ENCODE measurements around the gene ARV1.
"Not testable (repeated sequence)": the region's sequence is repeated elsewhere in the genome, so short reads cannot be mapped to it uniquely, and the experiment has no call there.

Gene ARV1

DNA sequence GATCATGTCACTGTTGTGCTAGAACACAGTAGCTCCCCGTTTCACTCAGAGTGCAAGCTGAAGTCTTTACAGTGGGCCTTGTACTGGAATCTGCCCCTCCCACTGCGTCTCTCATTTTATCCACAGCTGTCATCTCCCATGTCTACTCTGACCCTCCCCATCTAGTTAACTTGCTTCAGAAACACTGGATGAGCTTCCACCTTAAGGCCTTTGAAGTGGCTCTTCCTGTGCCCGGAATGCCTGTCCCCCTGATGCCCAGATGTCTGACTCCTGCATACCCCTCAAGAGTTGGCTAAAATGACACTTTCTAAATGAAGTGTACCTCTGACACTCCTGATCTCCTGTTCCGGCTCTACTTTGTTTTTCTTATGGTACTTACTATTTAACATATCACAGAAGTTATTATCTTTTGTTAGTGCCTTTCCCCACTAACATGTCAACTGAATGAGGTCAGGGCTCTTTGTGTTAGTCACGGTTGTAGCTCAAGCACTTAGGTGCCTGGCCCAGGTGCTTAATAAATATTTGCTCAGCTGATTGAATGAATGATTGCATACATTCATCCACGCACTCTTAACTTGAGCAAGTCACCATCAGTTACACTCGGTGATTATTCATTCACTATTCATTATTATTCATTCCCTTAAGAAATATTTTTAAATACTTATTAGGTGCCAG lies 13.3 kb downstream of the ARV1 start:
- H3K27ac ChIP-seq (ENCODE audit: low read depth, low read length), result no peak overlapping the region
- peaks cover 9% of the 10 kb centered on the region for H3K27me3 ChIP-seq (ENCODE audit: insufficient read depth, low read length)
- H3K4me1 ChIP-seq (ENCODE audit: insufficient read depth, low read length), result no peaks in the 10 kb centered on the region
- WGBS, result 73% methylated on average over 7 of the region's 7 CpGs
- H3K4me3 ChIP-seq (ENCODE audit: low read length), result no peak overlapping the region
- no peaks in the 10 kb centered on the region for H3K9me3 ChIP-seq (ENCODE audit: insufficient read depth, low read depth, low read length)
- peaks cover 32% of the 10 kb centered on the region for H3K36me3 ChIP-seq (ENCODE audit: insufficient read depth, low read length)
- H3K9ac ChIP-seq (ENCODE audit: low read depth, low read length), result no peak overlapping the region

- Histone ChIP-seq H3K9me3 (ENCODE audit: insufficient read depth, low read depth, low read length) (no peaks in the 10 kb centered on the region), H3K9ac (ENCODE audit: low read depth, low read length) (no peak overlapping the region), H3K4me3 (ENCODE audit: low read length) (no peak overlapping the region), H3K27ac (ENCODE audit: low read depth, low read length) (no peak overlapping the region), H3K27me3 (ENCODE audit: insufficient read depth, low read length) (no peaks in the 10 kb centered on the region), H3K36me3 (ENCODE audit: insufficient read depth, low read length) (peaks cover 52% of the 10 kb centered on the region), H3K4me1 (ENCODE audit: insufficient read depth, low read length) (no peaks in the 10 kb centered on the region)
- no CpG with 5 or more reads among the region's 1 CpG for WGBS
Measured at GRCh38 chr1:230994860-230995259, 16.0 kb downstream of the ARV1 start.

DNA sequence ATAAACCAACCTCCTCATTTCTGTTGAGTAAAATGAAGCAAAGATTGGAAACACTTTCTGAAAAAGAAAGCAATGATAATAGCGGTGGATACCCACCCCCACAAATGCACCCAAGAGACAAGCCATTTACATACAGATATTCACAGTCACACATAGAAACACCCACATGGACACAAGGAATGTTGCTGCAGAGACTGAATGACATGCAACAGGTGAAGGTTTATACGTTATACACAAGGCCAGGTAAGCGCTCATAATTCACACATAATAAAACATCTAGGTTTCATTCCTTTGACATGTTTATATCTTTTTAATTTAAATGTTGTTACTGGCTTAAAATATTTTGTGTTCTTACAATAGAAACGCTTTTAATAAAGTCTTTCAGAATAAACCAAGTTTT lies 21.3 kb downstream of the ARV1 start:
- WGBS, result 98% methylated on average over 3 of the region's 4 CpGs
- Histone ChIP-seq H3K36me3 (ENCODE audit: insufficient read depth, low read length) (peaks cover 51% of the 10 kb centered on the region), H3K4me3 (ENCODE audit: low read length) (no peak overlapping the region)

DNA sequence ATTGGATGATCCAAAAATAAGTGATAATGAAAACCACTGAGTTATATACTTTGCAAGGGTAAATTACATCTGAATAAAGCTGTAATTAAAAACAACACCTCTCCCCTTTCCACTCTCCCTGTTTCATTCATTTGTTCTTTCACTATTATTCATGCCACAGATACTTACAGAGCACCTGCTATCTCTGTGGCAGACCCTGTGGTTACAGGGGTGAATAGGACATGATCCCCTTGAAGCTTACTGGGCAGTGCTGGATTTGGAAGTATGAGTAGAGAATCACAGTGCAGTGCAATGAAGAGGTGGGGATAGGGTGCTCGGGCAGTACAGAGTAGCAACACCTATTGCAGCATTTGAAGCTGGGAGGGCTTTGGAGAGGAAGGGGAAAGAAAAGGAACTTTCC lies 21.7 kb downstream of the ARV1 start:
- no peak overlapping the region for H3K27ac ChIP-seq (ENCODE audit: low read depth, low read length)
- no peak overlapping the region for H3K9ac ChIP-seq (ENCODE audit: low read depth, low read length)
- peaks cover 51% of the 10 kb centered on the region for H3K36me3 ChIP-seq (ENCODE audit: insufficient read depth, low read length)
- 96% methylated on average over 1 of the region's 1 CpG for WGBS
- H3K4me3 ChIP-seq (ENCODE audit: low read length), result no peak overlapping the region
- no peaks in the 10 kb centered on the region for H3K27me3 ChIP-seq (ENCODE audit: insufficient read depth, low read length)
- H3K9me3 ChIP-seq (ENCODE audit: insufficient read depth, low read depth, low read length), result no peaks in the 10 kb centered on the region; the same call in 1 of the 2 replicates
- no peaks in the 10 kb centered on the region for H3K4me1 ChIP-seq (ENCODE audit: insufficient read depth, low read length)

More for the DNA sequence above, 21.3 kb downstream of the ARV1 start:
- no peak overlapping the region for H3K9ac ChIP-seq (ENCODE audit: low read depth, low read length)
- no peaks in the 10 kb centered on the region for H3K27me3 ChIP-seq (ENCODE audit: insufficient read depth, low read length)
- H3K4me1 ChIP-seq (ENCODE audit: insufficient read depth, low read length), result no peaks in the 10 kb centered on the region
- H3K27ac ChIP-seq (ENCODE audit: low read depth, low read length), result no peak overlapping the region
- no peaks in the 10 kb centered on the region; the same call in 1 of the 2 replicates for H3K9me3 ChIP-seq (ENCODE audit: insufficient read depth, low read depth, low read length)

DNA sequence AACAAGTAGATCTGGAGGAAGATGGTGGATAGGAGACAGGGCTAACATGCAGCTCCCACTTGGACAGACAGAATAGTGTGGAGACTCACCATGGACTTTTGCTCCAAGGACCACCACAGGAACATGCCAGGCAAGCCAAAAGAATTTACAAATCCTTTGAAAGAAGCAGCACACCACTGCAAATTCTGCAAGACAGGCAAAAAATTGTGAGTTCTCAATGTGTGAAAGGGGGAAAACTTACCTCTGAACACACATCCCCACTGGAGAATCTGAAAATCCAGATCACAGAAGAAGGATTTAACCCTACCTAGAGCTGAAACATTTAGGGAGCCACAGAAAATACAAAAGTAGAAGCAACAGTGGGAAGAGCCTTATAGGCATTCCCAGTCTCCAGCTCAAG lies 23.0 kb downstream of the ARV1 start:
- Histone ChIP-seq H3K36me3 (ENCODE audit: insufficient read depth, low read length) (peaks cover 43% of the 10 kb centered on the region), H3K9ac (ENCODE audit: low read depth, low read length) (no peak overlapping the region), H3K27me3 (ENCODE audit: insufficient read depth, low read length) (no peaks in the 10 kb centered on the region), H3K9me3 (ENCODE audit: insufficient read depth, low read depth, low read length) (peaks cover 2% of the 10 kb centered on the region; the same call in 1 of the 2 replicates), H3K27ac (ENCODE audit: low read depth, low read length) (no peak overlapping the region), H3K4me1 (ENCODE audit: insufficient read depth, low read length) (no peaks in the 10 kb centered on the region), H3K4me3 (ENCODE audit: low read length) (no peak overlapping the region)

- WGBS, result 79% methylated on average over 1 of the region's 1 CpG
- H3K36me3 ChIP-seq (ENCODE audit: insufficient read depth, low read length); H3K9me3 ChIP-seq (ENCODE audit: insufficient read depth, low read depth, low read length); H3K27ac ChIP-seq (ENCODE audit: low read depth, low read length); H3K9ac ChIP-seq (ENCODE audit: low read depth, low read length); H3K4me1 ChIP-seq (ENCODE audit: insufficient read depth, low read length); H3K4me3 ChIP-seq (ENCODE audit: low read length); H3K27me3 ChIP-seq (ENCODE audit: insufficient read depth, low read length): not testable (repeated sequence)
Measured at GRCh38 chr1:231007535-231007934, 28.6 kb downstream of the ARV1 start.

GRCh38 chr1:231011360-231011759 lies 32.5 kb downstream of the ARV1 start:
- H3K27ac ChIP-seq (ENCODE audit: low read depth, low read length), result no peak overlapping the region
- no peaks in the 10 kb centered on the region for H3K4me1 ChIP-seq (ENCODE audit: insufficient read depth, low read length)
- WGBS, result 94% methylated on average over 2 of the region's 2 CpGs
- no peak overlapping the region for H3K4me3 ChIP-seq (ENCODE audit: low read length)
- H3K36me3 ChIP-seq (ENCODE audit: insufficient read depth, low read length), result no peaks in the 10 kb centered on the region
- H3K27me3 ChIP-seq (ENCODE audit: insufficient read depth, low read length), result peaks cover 21% of the 10 kb centered on the region; the same call in 1 of the 2 replicates
- H3K9me3 ChIP-seq (ENCODE audit: insufficient read depth, low read depth, low read length), result peaks cover 7% of the 10 kb centered on the region; the same call in 1 of the 2 replicates
- H3K9ac ChIP-seq (ENCODE audit: low read depth, low read length), result no peak overlapping the region

DNA sequence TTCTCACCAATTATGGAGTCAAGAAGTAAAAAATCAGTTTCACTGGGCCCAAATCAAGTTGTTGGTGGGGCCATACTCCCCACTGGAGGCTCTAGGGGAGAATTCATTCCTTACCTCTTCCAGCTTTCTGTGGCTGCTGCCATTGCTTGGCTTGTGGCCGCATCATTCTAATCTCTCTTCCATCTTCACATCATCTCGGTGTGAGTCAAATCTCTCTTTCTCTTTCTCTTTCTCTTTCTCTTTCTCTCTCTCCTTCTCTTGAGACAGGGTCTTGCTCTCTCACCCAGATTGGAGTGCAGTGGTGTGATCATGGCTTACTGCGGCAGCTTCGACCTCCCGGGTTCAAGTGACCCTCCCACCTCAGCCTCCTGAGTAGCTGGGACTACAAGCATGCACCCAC lies 33.1 kb downstream of the ARV1 start:
- WGBS, result 75% methylated on average over 5 of the region's 5 CpGs
- Histone ChIP-seq H3K4me3 (ENCODE audit: low read length) (no peak overlapping the region), H3K36me3 (ENCODE audit: insufficient read depth, low read length) (no peaks in the 10 kb centered on the region), H3K27ac (ENCODE audit: low read depth, low read length) (no peak overlapping the region), H3K27me3 (ENCODE audit: insufficient read depth, low read length) (peaks cover 21% of the 10 kb centered on the region; the same call in 1 of the 2 replicates), H3K9me3 (ENCODE audit: insufficient read depth, low read depth, low read length) (peaks cover 5% of the 10 kb centered on the region; the same call in 1 of the 2 replicates), H3K4me1 (ENCODE audit: insufficient read depth, low read length) (no peaks in the 10 kb centered on the region), H3K9ac (ENCODE audit: low read depth, low read length) (no peak overlapping the region)

DNA sequence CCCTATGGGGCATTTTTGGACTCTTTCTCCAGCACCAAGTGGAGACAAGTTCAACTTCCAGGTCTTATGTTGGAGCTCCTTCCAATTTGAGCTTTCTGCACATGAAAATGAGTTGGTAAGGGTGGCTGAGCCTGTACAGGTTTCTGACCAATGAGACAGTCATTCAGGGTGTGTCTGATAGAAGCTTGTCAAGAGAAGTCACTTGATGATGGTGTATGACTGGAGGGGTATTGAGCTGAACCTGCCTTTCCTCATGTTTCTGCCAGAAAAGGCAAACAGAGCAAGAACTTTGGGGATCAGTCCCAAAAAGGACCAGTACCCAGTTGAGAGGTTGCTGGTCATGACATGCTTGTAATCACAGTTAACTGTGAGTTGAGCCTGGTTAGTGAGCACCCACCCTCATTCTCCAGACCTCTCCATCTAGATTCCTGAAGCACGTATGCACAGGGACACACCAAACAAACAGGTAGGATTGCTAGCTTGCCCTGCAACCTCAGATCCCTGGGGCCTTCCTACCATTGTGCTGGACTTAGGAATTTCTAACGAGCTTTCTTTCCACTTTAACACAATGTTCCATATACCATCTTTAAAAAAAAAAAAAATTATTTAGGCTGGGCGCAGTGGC lies 34.6 kb downstream of the ARV1 start:
- H3K27ac ChIP-seq (ENCODE audit: low read depth, low read length), result no peak overlapping the region
- H3K4me1 ChIP-seq (ENCODE audit: insufficient read depth, low read length), result no peaks in the 10 kb centered on the region
- peaks cover 23% of the 10 kb centered on the region; the same call in 1 of the 2 replicates for H3K27me3 ChIP-seq (ENCODE audit: insufficient read depth, low read length)
- H3K4me3 ChIP-seq (ENCODE audit: low read length), result no peak overlapping the region
- 93% methylated on average over 3 of the region's 3 CpGs for WGBS
- no peaks in the 10 kb centered on the region for H3K9me3 ChIP-seq (ENCODE audit: insufficient read depth, low read depth, low read length)
- no peaks in the 10 kb centered on the region for H3K36me3 ChIP-seq (ENCODE audit: insufficient read depth, low read length)
- no peak overlapping the region for H3K9ac ChIP-seq (ENCODE audit: low read depth, low read length)

- Histone ChIP-seq H3K9me3 (ENCODE audit: insufficient read depth, low read depth, low read length) (no peaks in the 10 kb centered on the region), H3K4me1 (ENCODE audit: insufficient read depth, low read length) (peaks cover 9% of the 10 kb centered on the region), H3K4me3 (ENCODE audit: low read length) (no peak overlapping the region), H3K36me3 (ENCODE audit: insufficient read depth, low read length) (no peaks in the 10 kb centered on the region), H3K9ac (ENCODE audit: low read depth, low read length) (no peak overlapping the region), H3K27ac (ENCODE audit: low read depth, low read length) (no peak overlapping the region), H3K27me3 (ENCODE audit: insufficient read depth, low read length) (peaks cover 34% of the 10 kb centered on the region)
- WGBS, result 93% methylated on average over 6 of the region's 6 CpGs
Measured at GRCh38 chr1:231016234-231016633, 37.3 kb downstream of the ARV1 start.

DNA sequence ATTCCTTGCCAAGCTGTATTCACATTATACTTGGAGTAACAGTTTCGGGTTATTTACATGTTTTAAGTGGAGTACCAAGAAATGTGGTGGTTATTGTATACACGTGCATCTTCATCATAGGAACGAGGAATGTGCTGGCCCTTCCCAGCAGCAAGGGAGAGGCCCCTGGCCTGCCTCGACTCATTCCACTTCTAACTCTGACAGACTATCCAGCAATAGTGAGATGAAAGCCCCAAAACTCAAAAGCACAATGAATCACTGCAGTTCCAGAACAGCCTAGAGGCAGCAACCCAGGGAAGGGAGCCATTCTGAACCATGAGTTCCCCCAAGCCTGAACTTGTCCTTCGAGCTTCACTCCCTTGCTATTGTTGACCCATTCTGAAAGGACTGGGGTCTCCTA lies 38.1 kb downstream of the ARV1 start:
- peaks cover 31% of the 10 kb centered on the region for H3K27me3 ChIP-seq (ENCODE audit: insufficient read depth, low read length)
- 92% methylated on average over 5 of the region's 5 CpGs for WGBS

More for the DNA sequence above, 38.1 kb downstream of the ARV1 start:
- Histone ChIP-seq H3K4me3 (ENCODE audit: low read length) (no peak overlapping the region), H3K27ac (ENCODE audit: low read depth, low read length) (no peak overlapping the region), H3K9me3 (ENCODE audit: insufficient read depth, low read depth, low read length) (no peaks in the 10 kb centered on the region), H3K36me3 (ENCODE audit: insufficient read depth, low read length) (no peaks in the 10 kb centered on the region), H3K9ac (ENCODE audit: low read depth, low read length) (no peak overlapping the region), H3K4me1 (ENCODE audit: insufficient read depth, low read length) (peaks cover 13% of the 10 kb centered on the region)
